SU-DHL-6 (cell line): ENCODE measurements around the gene EYA2.

ENCODE experiments used
- H2AFZ ChIP-seq: fragments of 200-600 bp; sonication (generic); 2 replicates; pipeline ENCODE4 v1.6.1; 2014; ENCODE audit warnings: low read depth, mild to moderate bottlenecking, moderate library complexity, mixed read lengths, antibody characterized with exemption, low read length; ENCODE audit not compliant: severe bottlenecking
- H3F3A ChIP-seq: fragments of 200-600 bp; shearing (Covaris generic); 2 replicates; pipeline ENCODE4 v1.6.0; 2016; ENCODE audit warnings: antibody characterized with exemption, mild to moderate bottlenecking; ENCODE audit not compliant: insufficient read depth
- H3K27ac ChIP-seq: fragments of 200-600 bp; sonication (generic); 2 replicates; pipeline ENCODE4 v1.5.1; 2016; ENCODE audit warnings: low read depth, mild to moderate bottlenecking, low read length, moderate library complexity, mixed read lengths
- H3K27me3 ChIP-seq: fragments of 200-600 bp; sonication (generic), shearing (Covaris generic); 2 replicates; pipeline ENCODE4 v1.6.0; 2014; ENCODE audit warnings: mild to moderate bottlenecking, low read length
- H3K36me3 ChIP-seq: fragments of 200-600 bp; sonication (generic); 2 replicates; pipeline ENCODE4 v1.6.1; 2014; ENCODE audit warnings: mild to moderate bottlenecking, low read length, mixed read lengths
- H3K4me2 ChIP-seq: fragments of 300-600, 200-600 bp; shearing (Covaris generic), sonication (generic); 2 replicates; pipeline ENCODE4 v1.6.0; 2014; ENCODE audit warnings: low read length, low read depth, mild to moderate bottlenecking; ENCODE audit not compliant: poor library complexity, severe bottlenecking
- H3K4me3 ChIP-seq: fragments of 200-600 bp; sonication (generic); 2 replicates; pipeline ENCODE4 v1.5.1; 2014; ENCODE audit warnings: antibody characterized with exemption, low read length, mild to moderate bottlenecking, mixed read lengths; ENCODE audit not compliant: insufficient read depth, poor library complexity, severe bottlenecking
- H3K79me2 ChIP-seq: fragments of 200-600 bp; sonication (generic); 2 replicates; pipeline ENCODE4 v1.6.1; 2014; ENCODE audit warnings: mild to moderate bottlenecking, low read length, moderate library complexity; ENCODE audit not compliant: insufficient read depth
- H3K9ac ChIP-seq: fragments of 200-600 bp; sonication (generic); 2 replicates; pipeline ENCODE4 v1.7.0; 2014; ENCODE audit warnings: mild to moderate bottlenecking, low read length
- H3K9me2 ChIP-seq: fragments of 200-600 bp; sonication (generic); replicated peaks from 2 replicates; pipeline ENCODE4 v1.6.1; 2014; ENCODE audit warnings: low read length; ENCODE audit not compliant: insufficient read depth
- H3K9me3 ChIP-seq: fragments of 200-600 bp; sonication (generic); 2 replicates; pipeline ENCODE4 v1.6.1; 2014; ENCODE audit warnings: low read length, mixed read lengths; ENCODE audit not compliant: insufficient read depth
- H4K20me1 ChIP-seq: fragments of 200-600 bp; sonication (generic); 2 replicates; pipeline ENCODE4 v1.6.1; 2014; ENCODE audit warnings: low read depth, mild to moderate bottlenecking, antibody characterized with exemption, low read length, moderate library complexity, mixed read lengths
- CTCF ChIP-seq: fragments of 200-600 bp; sonication (generic); IDR thresholded peaks from one replicate; pipeline ENCODE4 v1.5.1; 2017; ENCODE audit warnings: antibody characterized with exemption, mild to moderate bottlenecking, low read length, moderate library complexity; ENCODE audit not compliant: insufficient read depth, poor library complexity, severe bottlenecking
- EZH2phosphoT487 ChIP-seq: fragments of 200-600 bp; sonication (generic), shearing (Covaris generic); conservative IDR thresholded peaks from 2 replicates; pipeline ENCODE4 v1.6.1; 2018; ENCODE audit warnings: mild to moderate bottlenecking, antibody characterized with exemption, low read length, moderate library complexity, mixed read lengths

EYA2 gene

DNA sequence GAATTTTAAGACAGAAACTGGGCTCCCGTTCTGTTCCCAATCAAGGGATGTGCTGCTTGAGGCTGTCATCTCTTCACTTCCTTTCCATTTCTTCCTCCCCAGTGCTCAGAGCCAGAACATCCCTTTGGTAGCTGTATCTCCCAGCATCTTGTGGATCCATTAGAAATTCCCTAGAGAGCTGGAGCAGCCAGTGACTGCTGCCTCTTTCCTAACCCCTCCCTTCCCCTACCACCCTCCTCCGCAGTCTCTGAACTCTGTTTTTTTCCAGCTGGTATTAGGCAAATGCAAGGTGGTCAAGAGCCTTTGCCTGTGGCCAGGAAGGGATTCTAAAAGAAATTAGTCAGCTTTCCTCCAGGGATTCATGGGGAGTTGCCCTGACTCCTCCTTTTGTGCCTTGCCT, 208.0 kb downstream of the EYA2 start:
- H3K9me3 ChIP-seq, result no peaks in the 10 kb centered on the region
- H3K27me3 ChIP-seq, result no peaks in the 10 kb centered on the region
- H3K9ac ChIP-seq, result no peak overlapping the region
- H3K9me2 ChIP-seq, result no peaks in the 10 kb centered on the region
- H3K79me2 ChIP-seq, result no peaks in the 10 kb centered on the region
- no peak overlapping the region for H3K27ac ChIP-seq
- no peak overlapping the region for H3K4me3 ChIP-seq
- TF ChIP-seq EZH2phosphoT487 (no peak), CTCF (no peak)
- H3K4me2 ChIP-seq, result no peak overlapping the region
- no peaks in the 10 kb centered on the region for H3K36me3 ChIP-seq
- H2AFZ ChIP-seq, result no peak overlapping the region
- H3F3A ChIP-seq, result no peaks in the 10 kb centered on the region
- no peaks in the 10 kb centered on the region for H4K20me1 ChIP-seq

DNA sequence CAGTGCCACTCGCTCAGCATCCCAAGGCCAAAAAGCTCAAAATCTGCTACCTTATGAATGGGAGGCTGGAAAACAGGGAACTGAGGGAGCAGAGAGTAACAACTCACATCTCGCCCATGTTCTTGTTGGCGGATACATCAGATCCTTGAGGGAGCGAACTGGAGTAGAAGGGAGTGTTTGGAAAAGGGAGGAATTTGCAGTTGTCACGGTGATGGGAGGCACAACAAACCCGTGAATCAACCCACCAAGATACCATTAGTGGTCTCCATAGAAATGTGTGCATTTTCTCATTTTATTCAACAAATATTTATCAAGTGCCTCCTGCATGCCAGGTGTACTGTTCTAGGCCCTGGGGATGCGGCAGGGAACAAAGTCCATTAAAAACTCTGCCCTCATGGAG, 212.1 kb downstream of the EYA2 start:
- Histone ChIP-seq H3K4me3 (no peak overlapping the region), H3K4me2 (no peak overlapping the region), H3K79me2 (no peaks in the 10 kb centered on the region), H3K36me3 (no peaks in the 10 kb centered on the region), H3K9me2 (no peaks in the 10 kb centered on the region), H3F3A (no peaks in the 10 kb centered on the region), H3K27ac (no peak overlapping the region), H2AFZ (no peak overlapping the region), H4K20me1 (no peaks in the 10 kb centered on the region), H3K9ac (no peak overlapping the region), H3K27me3 (no peaks in the 10 kb centered on the region), H3K9me3 (peaks cover 12% of the 10 kb centered on the region; the same call in 1 of the 2 replicates)
- no peak for TF ChIP-seq CTCF
- TF ChIP-seq EZH2phosphoT487, result no peak

DNA sequence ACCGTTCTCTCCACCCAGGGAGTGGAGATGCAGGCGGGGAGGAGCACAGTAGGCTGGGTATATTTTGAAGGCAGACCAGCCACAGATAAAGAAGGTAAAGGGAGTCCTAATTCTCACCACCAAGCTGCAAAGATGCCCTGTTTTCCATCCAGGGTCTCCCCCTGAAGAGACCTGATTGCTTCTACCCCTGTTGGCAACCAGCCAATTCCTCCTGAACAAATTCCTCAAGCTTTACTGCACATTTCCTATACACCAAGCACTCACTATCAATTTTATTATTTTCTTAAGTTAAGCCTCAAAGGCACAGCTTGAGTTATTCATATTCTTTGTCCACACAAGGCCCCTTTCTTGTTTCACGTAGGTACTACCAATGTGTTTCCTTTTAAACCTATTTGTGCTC, 214.4 kb downstream of the EYA2 start:
- Histone ChIP-seq H4K20me1 (no peaks in the 10 kb centered on the region), H3K9me2 (no peaks in the 10 kb centered on the region), H3K27ac (no peak overlapping the region), H3K4me2 (no peak overlapping the region), H3F3A (no peaks in the 10 kb centered on the region), H2AFZ (no peak overlapping the region), H3K4me3 (no peak overlapping the region), H3K79me2 (no peaks in the 10 kb centered on the region), H3K9me3 (peaks cover 12% of the 10 kb centered on the region; the same call in 1 of the 2 replicates), H3K27me3 (no peaks in the 10 kb centered on the region), H3K9ac (no peak overlapping the region), H3K36me3 (no peaks in the 10 kb centered on the region)
- no peak for TF ChIP-seq EZH2phosphoT487
- TF ChIP-seq CTCF, result no peak
